Coronary artery (tissue), 2 donors: ENCODE results near the gene WDR18.

Experiments used
- DNase-seq: peaks from one replicate; pipeline ENCODE4 v3.0.0-alpha.2; 2017; ENCODE audit warnings: low spot score
- H3K27ac ChIP-seq, 2 donors: fragments of 200-600 bp; sonication (generic); one replicate each; pipeline ENCODE4 v1.5.1; 2016 to 2019
- H3K4me3 ChIP-seq: fragments of 200-600 bp; sonication (generic); 2 replicates; pipeline ENCODE4 v1.5.1; 2016; ENCODE audit warnings: mild to moderate bottlenecking, moderate library complexity
- CTCF ChIP-seq: fragments of 200-600 bp; sonication (generic); IDR thresholded peaks from one replicate; pipeline ENCODE4 v1.5.1; 2019; ENCODE audit warnings: antibody characterized with exemption

The WDR18 gene

GRCh38 chr19:944663-945241 is 39.4 kb upstream of the WDR18 start:
- Histone ChIP-seq H3K4me3 (no peak overlapping the region), H3K27ac (no peak overlapping the region)
- TF ChIP-seq CTCF = no peak
- no peak for DNase-seq

- no peak overlapping the region for H3K4me3 ChIP-seq
- no peak for DNase-seq
- no peak overlapping the region for H3K27ac ChIP-seq
- no peak for TF ChIP-seq CTCF
These were observed 38.5 kb upstream of the WDR18 start for GRCh38 chr19:945401-946252.

GRCh38 chr19:947090-947706 is 36.9 kb upstream of the WDR18 start:
- DNase-seq = no peak
- Histone ChIP-seq H3K4me3 (no peak overlapping the region), H3K27ac (no peak overlapping the region)
- no peak for TF ChIP-seq CTCF

GRCh38 chr19:947707-948539 is 36.2 kb upstream of the WDR18 start:
- no peak for DNase-seq
- no peak for TF ChIP-seq CTCF
- no peak overlapping the region for H3K4me3 ChIP-seq
- H3K27ac ChIP-seq = peak overlapping the region in 1 of 2 donors; percentile 21

- TF ChIP-seq CTCF = no peak
- DNase-seq = no peak
- H3K27ac ChIP-seq = no peak overlapping the region
- H3K4me3 ChIP-seq = no peak overlapping the region
These were observed 35.2 kb upstream of the WDR18 start for GRCh38 chr19:948842-949496.

- DNase-seq = no peak
- no peak overlapping the region for H3K27ac ChIP-seq
- TF ChIP-seq CTCF = no peak
- H3K4me3 ChIP-seq = no peak overlapping the region
These were observed 33.6 kb upstream of the WDR18 start for GRCh38 chr19:950352-951066.
